ENCODE data around the gene OR4F15.
"Not testable (repeated sequence)": the region's sequence is repeated elsewhere in the genome, so short reads cannot be mapped to it uniquely, and the experiment has no call there.

Gene OR4F15

GRCh38 chr15:101793981-101794380 is 18.0 kb upstream of the OR4F15 start:
- H3K4me2 ChIP-seq (ENCODE audit: low read length); H3K9me3 ChIP-seq (ENCODE audit: low read length); H3K27ac ChIP-seq (ENCODE audit: low read depth, low read length, poor library complexity, severe bottlenecking); H3K79me2 ChIP-seq (ENCODE audit: insufficient read depth, low read length); H3K27me3 ChIP-seq (ENCODE audit: insufficient read depth, low read length); H3K36me3 ChIP-seq (ENCODE audit: insufficient read depth, low read length); H2AFZ ChIP-seq (ENCODE audit: low read length); H3K4me1 ChIP-seq (ENCODE audit: insufficient read depth, low read length, severe bottlenecking); H4K20me1 ChIP-seq (ENCODE audit: insufficient read depth, low read length); H3K4me3 ChIP-seq (ENCODE audit: low read depth, low read length, poor library complexity, severe bottlenecking); H3K9ac ChIP-seq (ENCODE audit: low read length); H3F3A ChIP-seq (ENCODE audit: insufficient read depth, low read length); H3K9me2 ChIP-seq (ENCODE audit: low read depth, low read length): not testable (repeated sequence)

GRCh38 chr15:101795455-101795854 is 16.5 kb upstream of the OR4F15 start:
- TF ChIP-seq CTCF (IDR thresholded peaks at IDR 0.05; ENCODE audit: low read length) (no peak), EZH2 (IDR thresholded peaks at IDR 0.05; ENCODE audit: borderline replicate concordance, low read length) (no peak)
- Histone ChIP-seq H3K36me3 (ENCODE audit: insufficient read depth, low read length) (no peaks in the 10 kb centered on the region), H3K9ac (ENCODE audit: low read length) (no peak overlapping the region), H3K4me2 (ENCODE audit: low read length) (no peak overlapping the region), H3K4me3 (ENCODE audit: low read depth, low read length, poor library complexity, severe bottlenecking) (no peak overlapping the region), H3K9me2 (ENCODE audit: low read depth, low read length) (no peaks in the 10 kb centered on the region), H3K4me1 (ENCODE audit: insufficient read depth, low read length, severe bottlenecking) (no peaks in the 10 kb centered on the region), H2AFZ (ENCODE audit: low read length) (no peak overlapping the region), H3K79me2 (ENCODE audit: insufficient read depth, low read length) (no peaks in the 10 kb centered on the region), H3K27ac (ENCODE audit: low read depth, low read length, poor library complexity, severe bottlenecking) (no peak overlapping the region), H3K9me3 (ENCODE audit: low read length) (no peaks in the 10 kb centered on the region), H4K20me1 (ENCODE audit: insufficient read depth, low read length) (no peaks in the 10 kb centered on the region), H3K27me3 (ENCODE audit: insufficient read depth, low read length) (no peaks in the 10 kb centered on the region), H3F3A (ENCODE audit: insufficient read depth, low read length) (no peaks in the 10 kb centered on the region)

GRCh38 chr15:101799665-101800064 is 12.3 kb upstream of the OR4F15 start:
- Histone ChIP-seq H3K27me3 (ENCODE audit: insufficient read depth, low read length) (no peaks in the 10 kb centered on the region), H3K9me2 (ENCODE audit: low read depth, low read length) (no peaks in the 10 kb centered on the region)

More at GRCh38 chr15:101799665-101800064, 12.3 kb upstream of the OR4F15 start:
- H3K79me2 ChIP-seq (ENCODE audit: insufficient read depth, low read length) = no peaks in the 10 kb centered on the region
- H3K4me2 ChIP-seq (ENCODE audit: low read length) = no peak overlapping the region
- no peaks in the 10 kb centered on the region for H3K9me3 ChIP-seq (ENCODE audit: low read length)
- H2AFZ ChIP-seq (ENCODE audit: low read length) = no peak overlapping the region
- no peaks in the 10 kb centered on the region for H4K20me1 ChIP-seq (ENCODE audit: insufficient read depth, low read length)
- H3F3A ChIP-seq (ENCODE audit: insufficient read depth, low read length) = no peaks in the 10 kb centered on the region
- no peaks in the 10 kb centered on the region for H3K4me1 ChIP-seq (ENCODE audit: insufficient read depth, low read length, severe bottlenecking)
- TF ChIP-seq CTCF (IDR thresholded peaks at IDR 0.05; ENCODE audit: low read length) = no peak
- no peaks in the 10 kb centered on the region for H3K36me3 ChIP-seq (ENCODE audit: insufficient read depth, low read length)
- H3K27ac ChIP-seq (ENCODE audit: low read depth, low read length, poor library complexity, severe bottlenecking) = no peak overlapping the region
- no peak overlapping the region for H3K4me3 ChIP-seq (ENCODE audit: low read depth, low read length, poor library complexity, severe bottlenecking)
- H3K9ac ChIP-seq (ENCODE audit: low read length) = no peak overlapping the region
